Activated B cell treated with CpG ODN at 0.5 μM for 24 hours (primary cell): ENCODE results near the gene KDM1A. TPM values are rescaled to one million over a fixed set of nuclear protein-coding genes. Genes with fewer than 3 reads are reported as not detected.

Experiments
- ATAC-seq: fragments of 200-7000 bp; cut with Tn5 transposase; one replicate; pipeline ENCODE4 v1.10.0; 2021; ENCODE audit warnings: low read depth, mild to moderate bottlenecking, moderate library complexity
- CTCF ChIA-PET: fragments of 350-600 bp; sonication (Branson Sonifier 250); formaldehyde crosslinking; loops from one replicate; lab custom pipeline; 2021; ENCODE audit warnings: antibody characterized with exemption; lab: Charles Lee
- POLR2A ChIA-PET: fragments of 350-600 bp; sonication (Branson Sonifier 250); formaldehyde crosslinking; loops from one replicate; lab custom pipeline; 2021; ENCODE audit warnings: antibody characterized with exemption; lab: Charles Lee
- DNase-seq: peaks from one replicate; pipeline ENCODE4 v3.0.0; 2022
- H3K27ac Mint-ChIP-seq: one replicate; pipeline ENCODE4 v1.8.0; 2020; ENCODE audit warnings: mixed read lengths
- H3K27me3 Mint-ChIP-seq: one replicate; pipeline ENCODE4 v1.8.0; 2021; ENCODE audit warnings: mixed read lengths
- H3K36me3 Mint-ChIP-seq: one replicate; pipeline ENCODE4 v1.8.0; 2021; ENCODE audit warnings: low read depth, mixed read lengths
- H3K4me1 Mint-ChIP-seq: one replicate; pipeline ENCODE4 v1.8.0; 2021; ENCODE audit warnings: mixed read lengths
- H3K4me3 Mint-ChIP-seq: one replicate; pipeline ENCODE4 v1.8.0; 2020; ENCODE audit warnings: mild to moderate bottlenecking, mixed read lengths
- H3K9me3 Mint-ChIP-seq: one replicate; pipeline ENCODE4 v1.8.0; 2020; ENCODE audit warnings: mixed read lengths
- CTCF ChIP-seq: fragments of 200-600 bp; IDR thresholded peaks from one replicate; pipeline ENCODE4 v1.8.0; 2022; ENCODE audit warnings: antibody characterized with exemption, mild to moderate bottlenecking
- intact Hi-C: fragments of 100-400 bp; cut with micrococcal nuclease; formaldehyde crosslinking; loops from one replicate; pipeline ENCODE4 v1.15.1; 2024
- total RNA-seq: library from RNA; stranded (reverse); gene quantifications from 2 replicates; pipeline ENCODE4 v1.2.3, GENCODE V29; 2022

The KDM1A gene
- total RNA-seq, 1 donor from 2014 or later, result 41.5 TPM

- peak overlapping the region; percentile 89 for H3K4me3 Mint-ChIP-seq
- DNase-seq, result no peak
- intact Hi-C loops, result loop anchor here (1.0 to 2.0 kb wide), 3 partner anchors 95 to 671 kb away; partner anchors contain the start of genes LUZP1 and RPL11
- H3K27me3 Mint-ChIP-seq, result no peaks in the 10 kb centered on the region
- peak; percentile 12 for ATAC-seq
- no peak for TF ChIP-seq CTCF
- H3K36me3 Mint-ChIP-seq, result peaks cover 7% of the 10 kb centered on the region
- H3K4me1 Mint-ChIP-seq, result peaks cover 38% of the 10 kb centered on the region
- H3K27ac Mint-ChIP-seq, result peak overlapping the region; percentile 73
- ChIA-PET CTCF (no interaction called here), POLR2A (interaction anchor here (0.7 to 1.3 kb wide), 8 partner anchors 10 to 996 kb away, joined by 3 to 13 read pairs (median 5); partner anchors contain the start of genes HNRNPR and LUZP1)
- peaks cover 3% of the 10 kb centered on the region for H3K9me3 Mint-ChIP-seq
Observed at GRCh38 chr1:23019863-23020625, 776 bp downstream of the KDM1A start.

- Mint-ChIP-seq H3K27ac (peak overlapping the region; percentile 73), H3K4me3 (peak overlapping the region; percentile 89), H3K27me3 (no peaks in the 10 kb centered on the region), H3K9me3 (peaks cover 3% of the 10 kb centered on the region), H3K4me1 (peaks cover 38% of the 10 kb centered on the region), H3K36me3 (peaks cover 7% of the 10 kb centered on the region)
- intact Hi-C loops, result no loop called here
- ChIA-PET POLR2A (interaction anchor here (0.6 to 1.3 kb wide), 6 partner anchors 9 to 324 kb away, joined by 3 to 13 read pairs (median 7); partner anchors contain the start of gene HNRNPR), CTCF (no interaction called here)
- TF ChIP-seq CTCF, result no peak
- DNase-seq (no peak), ATAC-seq (no peak)
Observed at GRCh38 chr1:23020706-23021405, 1.6 kb downstream of the KDM1A start.

GRCh38 chr1:23021834-23022233 is 2.6 kb downstream of the KDM1A start:
- Mint-ChIP-seq H3K36me3 (peaks cover 7% of the 10 kb centered on the region), H3K9me3 (peaks cover 3% of the 10 kb centered on the region), H3K27ac (no peak overlapping the region), H3K4me3 (no peak overlapping the region), H3K4me1 (peaks cover 45% of the 10 kb centered on the region), H3K27me3 (no peaks in the 10 kb centered on the region)
- ATAC-seq (no peak), DNase-seq (no peak)
- TF ChIP-seq CTCF, result no peak
- POLR2A ChIA-PET, result interaction anchor here (0.8 kb wide), 1 partner anchor 10 kb away, joined by 15 read pairs; no protein-coding TSS in a partner anchor
- intact Hi-C loops, result no loop called here
- CTCF ChIA-PET, result no interaction called here

GRCh38 chr1:23023174-23023845 is 4.0 kb downstream of the KDM1A start:
- Mint-ChIP-seq H3K4me1 (peaks cover 44% of the 10 kb centered on the region), H3K27me3 (no peaks in the 10 kb centered on the region), H3K4me3 (no peak overlapping the region), H3K27ac (no peak overlapping the region), H3K9me3 (peaks cover 3% of the 10 kb centered on the region), H3K36me3 (peaks cover 7% of the 10 kb centered on the region)
- CTCF ChIA-PET, result interaction anchor here (1.0 kb wide), 1 partner anchor 161 kb away, joined by 3 read pairs; no protein-coding TSS in a partner anchor
- TF ChIP-seq CTCF, result no peak
- DNase-seq (no peak), ATAC-seq (no peak)
- intact Hi-C loops, result no loop called here
- POLR2A ChIA-PET, result no interaction called here
